HEK293 (cell line): Measurements from ENCODE around the gene FADS2.

Source experiments
- SETDB1 ChIP-seq: IDR thresholded peaks from one replicate; pipeline ENCODE4 v1.6.1; 2017; ENCODE audit warnings: mild to moderate bottlenecking, low read length, moderate library complexity, mixed read lengths; ENCODE audit not compliant: insufficient read length
- ZBTB7A ChIP-seq: fragments of 450-650 bp; formaldehyde crosslinking; IDR thresholded peaks from 2 replicates; pipeline ENCODE4 v1.5.1; 2016; ENCODE audit warnings: low read depth, missing biosample characterization, missing genetic modification characterization
- ZEB2 ChIP-seq: fragments of 450-650 bp; formaldehyde crosslinking; IDR thresholded peaks from 2 replicates; pipeline ENCODE4 v1.5.1; 2016; ENCODE audit warnings: missing biosample characterization, missing genetic modification characterization
- ZFP41 ChIP-seq: fragments of 450-650 bp; formaldehyde crosslinking; IDR thresholded peaks from 2 replicates; pipeline ENCODE4 v1.5.1; 2016; ENCODE audit warnings: missing biosample characterization, missing genetic modification characterization, borderline replicate concordance
- ZNF214 ChIP-seq: fragments of 450-650 bp; formaldehyde crosslinking; IDR thresholded peaks from 2 replicates; pipeline ENCODE4 v1.5.1; 2017; ENCODE audit warnings: missing biosample characterization, mild to moderate bottlenecking, missing genetic modification characterization, borderline replicate concordance
- ZNF341 ChIP-seq: fragments of 450-650 bp; formaldehyde crosslinking; IDR thresholded peaks from 2 replicates; pipeline ENCODE4; 2016; ENCODE audit warnings: low read depth, missing biosample characterization, missing genetic modification characterization
- ZNF548 ChIP-seq: fragments of 450-650 bp; formaldehyde crosslinking; IDR thresholded peaks from 2 replicates; pipeline ENCODE4 v1.5.1; 2016; ENCODE audit warnings: missing biosample characterization, missing genetic modification characterization
- ZNF624 ChIP-seq: fragments of 450-650 bp; formaldehyde crosslinking; IDR thresholded peaks from 2 replicates; pipeline ENCODE4 v1.5.1; 2017; ENCODE audit warnings: missing biosample characterization, missing genetic modification characterization
- TF ChIP-seq, protein P1 (sequence below): fragments of 450-650 bp; formaldehyde crosslinking; IDR thresholded peaks from 2 replicates; pipeline ENCODE4 v1.5.1; 2016; ENCODE audit warnings: missing biosample characterization, missing genetic modification characterization
- TF ChIP-seq, protein P2 (sequence below): fragments of 450-650 bp; formaldehyde crosslinking; IDR thresholded peaks from 2 replicates; pipeline ENCODE4 v1.5.1; 2016; ENCODE audit warnings: missing biosample characterization, missing genetic modification characterization
- TF ChIP-seq, protein P3 (sequence below): fragments of 450-650 bp; formaldehyde crosslinking; IDR thresholded peaks from 2 replicates; pipeline ENCODE4 v1.5.1; 2016; ENCODE audit warnings: missing biosample characterization, missing genetic modification characterization

DNA sequence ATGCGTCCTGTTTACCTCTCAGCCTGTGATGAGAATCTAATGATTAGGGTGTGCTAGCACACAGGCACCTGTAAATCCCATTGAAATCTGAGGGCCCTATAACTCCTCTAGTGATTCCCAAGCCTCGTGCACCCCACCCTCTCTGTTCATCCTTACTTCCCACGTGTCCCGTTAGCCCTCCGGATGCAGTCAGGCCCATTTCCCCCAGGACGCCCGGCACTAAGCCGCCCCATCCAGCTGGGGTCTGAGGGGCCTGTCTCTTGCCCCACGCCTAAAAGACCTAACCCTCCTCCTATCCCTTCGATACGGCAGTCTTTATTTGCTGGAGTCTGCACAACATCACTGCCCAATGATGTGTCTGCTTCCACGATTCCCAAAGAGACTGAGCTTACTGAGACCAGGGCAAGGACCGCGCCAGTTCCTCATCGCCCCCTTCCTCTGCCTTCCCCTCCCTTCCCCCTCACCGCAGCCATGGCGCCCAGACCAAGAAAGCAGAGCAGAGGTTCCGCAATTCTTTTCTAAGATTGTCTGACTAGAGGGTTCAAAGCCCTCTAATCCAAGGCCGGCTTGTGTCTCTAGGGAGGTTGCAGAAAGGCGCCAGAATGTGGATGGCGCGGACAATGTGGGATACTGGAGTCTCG is 1.1 kb upstream of the FADS2 start:
- TF ChIP-seq, protein P1, sequence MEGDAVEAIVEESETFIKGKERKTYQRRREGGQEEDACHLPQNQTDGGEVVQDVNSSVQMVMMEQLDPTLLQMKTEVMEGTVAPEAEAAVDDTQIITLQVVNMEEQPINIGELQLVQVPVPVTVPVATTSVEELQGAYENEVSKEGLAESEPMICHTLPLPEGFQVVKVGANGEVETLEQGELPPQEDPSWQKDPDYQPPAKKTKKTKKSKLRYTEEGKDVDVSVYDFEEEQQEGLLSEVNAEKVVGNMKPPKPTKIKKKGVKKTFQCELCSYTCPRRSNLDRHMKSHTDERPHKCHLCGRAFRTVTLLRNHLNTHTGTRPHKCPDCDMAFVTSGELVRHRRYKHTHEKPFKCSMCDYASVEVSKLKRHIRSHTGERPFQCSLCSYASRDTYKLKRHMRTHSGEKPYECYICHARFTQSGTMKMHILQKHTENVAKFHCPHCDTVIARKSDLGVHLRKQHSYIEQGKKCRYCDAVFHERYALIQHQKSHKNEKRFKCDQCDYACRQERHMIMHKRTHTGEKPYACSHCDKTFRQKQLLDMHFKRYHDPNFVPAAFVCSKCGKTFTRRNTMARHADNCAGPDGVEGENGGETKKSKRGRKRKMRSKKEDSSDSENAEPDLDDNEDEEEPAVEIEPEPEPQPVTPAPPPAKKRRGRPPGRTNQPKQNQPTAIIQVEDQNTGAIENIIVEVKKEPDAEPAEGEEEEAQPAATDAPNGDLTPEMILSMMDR (tag by site-specific recombination): 0 out of 2 replicates have a peak, but pooled peaks have one; percentile 8
- no peak for TF ChIP-seq ZNF624 (tag by site-specific recombination)
- TF ChIP-seq, protein P2, sequence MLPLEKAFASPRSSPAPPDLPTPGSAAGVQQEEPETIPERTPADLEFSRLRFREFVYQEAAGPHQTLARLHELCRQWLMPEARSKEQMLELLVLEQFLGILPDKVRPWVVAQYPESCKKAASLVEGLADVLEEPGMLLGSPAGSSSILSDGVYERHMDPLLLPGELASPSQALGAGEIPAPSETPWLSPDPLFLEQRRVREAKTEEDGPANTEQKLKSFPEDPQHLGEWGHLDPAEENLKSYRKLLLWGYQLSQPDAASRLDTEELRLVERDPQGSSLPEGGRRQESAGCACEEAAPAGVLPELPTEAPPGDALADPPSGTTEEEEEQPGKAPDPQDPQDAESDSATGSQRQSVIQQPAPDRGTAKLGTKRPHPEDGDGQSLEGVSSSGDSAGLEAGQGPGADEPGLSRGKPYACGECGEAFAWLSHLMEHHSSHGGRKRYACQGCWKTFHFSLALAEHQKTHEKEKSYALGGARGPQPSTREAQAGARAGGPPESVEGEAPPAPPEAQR: no peak
- no peak for TF ChIP-seq ZNF341 (tag by site-specific recombination)
- no peak for TF ChIP-seq ZNF214 (tag by site-specific recombination)
- TF ChIP-seq, protein P3, sequence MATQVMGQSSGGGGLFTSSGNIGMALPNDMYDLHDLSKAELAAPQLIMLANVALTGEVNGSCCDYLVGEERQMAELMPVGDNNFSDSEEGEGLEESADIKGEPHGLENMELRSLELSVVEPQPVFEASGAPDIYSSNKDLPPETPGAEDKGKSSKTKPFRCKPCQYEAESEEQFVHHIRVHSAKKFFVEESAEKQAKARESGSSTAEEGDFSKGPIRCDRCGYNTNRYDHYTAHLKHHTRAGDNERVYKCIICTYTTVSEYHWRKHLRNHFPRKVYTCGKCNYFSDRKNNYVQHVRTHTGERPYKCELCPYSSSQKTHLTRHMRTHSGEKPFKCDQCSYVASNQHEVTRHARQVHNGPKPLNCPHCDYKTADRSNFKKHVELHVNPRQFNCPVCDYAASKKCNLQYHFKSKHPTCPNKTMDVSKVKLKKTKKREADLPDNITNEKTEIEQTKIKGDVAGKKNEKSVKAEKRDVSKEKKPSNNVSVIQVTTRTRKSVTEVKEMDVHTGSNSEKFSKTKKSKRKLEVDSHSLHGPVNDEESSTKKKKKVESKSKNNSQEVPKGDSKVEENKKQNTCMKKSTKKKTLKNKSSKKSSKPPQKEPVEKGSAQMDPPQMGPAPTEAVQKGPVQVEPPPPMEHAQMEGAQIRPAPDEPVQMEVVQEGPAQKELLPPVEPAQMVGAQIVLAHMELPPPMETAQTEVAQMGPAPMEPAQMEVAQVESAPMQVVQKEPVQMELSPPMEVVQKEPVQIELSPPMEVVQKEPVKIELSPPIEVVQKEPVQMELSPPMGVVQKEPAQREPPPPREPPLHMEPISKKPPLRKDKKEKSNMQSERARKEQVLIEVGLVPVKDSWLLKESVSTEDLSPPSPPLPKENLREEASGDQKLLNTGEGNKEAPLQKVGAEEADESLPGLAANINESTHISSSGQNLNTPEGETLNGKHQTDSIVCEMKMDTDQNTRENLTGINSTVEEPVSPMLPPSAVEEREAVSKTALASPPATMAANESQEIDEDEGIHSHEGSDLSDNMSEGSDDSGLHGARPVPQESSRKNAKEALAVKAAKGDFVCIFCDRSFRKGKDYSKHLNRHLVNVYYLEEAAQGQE (tag by site-specific recombination): no peak
- TF ChIP-seq SETDB1: no peak
- no peak for TF ChIP-seq ZEB2 (tag by site-specific recombination)
- no peak for TF ChIP-seq ZNF548 (tag by site-specific recombination)
- no peak for TF ChIP-seq ZFP41 (tag by site-specific recombination)
- no peak for TF ChIP-seq ZBTB7A (tag by site-specific recombination)
